Dedifferentiated amniotic fluid mesenchymal stem cell (primary cell): ENCODE measurements around the gene WDR6.
A peak's percentile ranks its signal among the peaks of the same experiment; 100 is the strongest.

Source experiments
- DNase-seq: peaks from one replicate; pipeline ENCODE4 v3.0.0-alpha.2; 2016; ENCODE audit errors: extremely low spot score

WDR6 gene

DNA sequence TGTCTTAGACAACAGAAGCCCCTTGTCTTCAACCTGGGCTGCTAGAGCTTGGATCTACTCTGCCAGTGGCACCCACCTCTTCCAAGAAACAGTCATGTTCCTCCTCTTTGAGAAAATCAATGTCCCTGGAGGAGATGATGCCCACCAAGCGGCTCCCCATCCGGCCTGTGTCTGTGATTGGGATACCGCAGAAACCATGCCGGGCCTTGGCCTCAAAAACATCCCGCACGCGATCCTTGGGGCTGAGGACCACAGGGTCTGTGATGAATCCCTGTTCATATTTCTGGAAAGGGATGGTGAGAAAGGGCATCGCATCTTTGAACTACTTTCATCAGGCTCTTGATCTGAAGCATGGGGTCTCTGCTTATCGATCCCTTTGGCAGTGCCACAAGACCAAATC is 20.4 kb downstream of the WDR6 start:
- no peak for DNase-seq

DNA sequence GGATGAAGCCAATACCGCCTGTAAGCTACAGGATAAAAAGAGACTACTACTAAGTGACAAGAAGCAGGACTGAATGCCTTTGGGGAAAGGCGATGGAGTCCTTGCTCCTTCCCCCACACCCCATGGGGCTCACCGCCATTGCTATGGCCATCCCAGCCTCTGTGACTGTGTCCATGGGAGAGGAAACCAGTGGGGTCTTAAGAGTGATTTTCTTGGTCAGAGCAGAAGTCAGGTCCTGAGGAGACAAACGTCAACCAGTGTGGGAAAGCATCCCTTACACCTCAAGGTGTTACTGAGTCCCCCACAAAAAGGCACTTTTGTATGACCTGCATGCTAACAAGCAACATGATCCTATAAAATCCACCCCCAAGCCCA is 21.1 kb downstream of the WDR6 start:
- no peak for DNase-seq

- DNase-seq, result peak; percentile 88
Observed at GRCh38 chr3:49028673-49029562, 21.7 kb downstream of the WDR6 start, which contains the start of gene IMPDH2. IMPDH2 (minus strand) TSS chr3:49029398; CDS start chr3:49029350, 48 bp downstream.

DNA sequence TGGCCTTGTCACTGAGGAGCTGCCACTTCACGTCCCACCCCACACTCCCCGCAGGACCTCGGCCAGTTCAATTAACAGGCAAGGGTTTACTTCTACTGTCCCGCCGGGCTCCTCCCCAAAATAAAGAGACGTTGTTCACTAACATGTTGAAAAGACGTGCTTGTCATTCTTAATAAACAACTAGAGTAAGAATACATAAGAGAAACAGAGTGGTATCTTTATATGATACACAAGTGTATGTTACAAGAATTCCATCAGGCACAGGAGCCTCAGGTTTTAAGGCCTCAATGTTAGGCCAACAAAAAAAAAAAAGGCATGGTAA is 22.3 kb downstream of the WDR6 start:
- no peak for DNase-seq

DNA sequence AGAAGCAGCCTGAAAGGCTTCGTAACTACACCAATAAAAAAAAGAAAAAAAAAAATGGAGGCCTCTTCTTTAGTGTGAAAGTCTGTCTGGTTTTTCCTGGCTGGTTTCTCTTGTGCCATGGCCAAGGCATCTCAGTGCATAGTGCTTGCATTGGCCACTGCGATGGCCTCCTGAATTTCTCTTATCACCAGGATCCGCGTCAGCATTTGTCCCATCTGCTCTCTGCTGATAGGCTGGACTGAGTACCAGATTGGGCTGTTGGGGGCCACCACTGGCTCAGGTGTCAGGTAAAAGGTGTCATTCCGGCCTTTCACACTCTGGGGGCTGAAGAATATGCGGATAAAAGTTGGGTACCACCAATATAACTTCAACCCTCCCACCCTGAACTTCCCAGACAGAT is 23.1 kb downstream of the WDR6 start:
- DNase-seq, result no peak

DNA sequence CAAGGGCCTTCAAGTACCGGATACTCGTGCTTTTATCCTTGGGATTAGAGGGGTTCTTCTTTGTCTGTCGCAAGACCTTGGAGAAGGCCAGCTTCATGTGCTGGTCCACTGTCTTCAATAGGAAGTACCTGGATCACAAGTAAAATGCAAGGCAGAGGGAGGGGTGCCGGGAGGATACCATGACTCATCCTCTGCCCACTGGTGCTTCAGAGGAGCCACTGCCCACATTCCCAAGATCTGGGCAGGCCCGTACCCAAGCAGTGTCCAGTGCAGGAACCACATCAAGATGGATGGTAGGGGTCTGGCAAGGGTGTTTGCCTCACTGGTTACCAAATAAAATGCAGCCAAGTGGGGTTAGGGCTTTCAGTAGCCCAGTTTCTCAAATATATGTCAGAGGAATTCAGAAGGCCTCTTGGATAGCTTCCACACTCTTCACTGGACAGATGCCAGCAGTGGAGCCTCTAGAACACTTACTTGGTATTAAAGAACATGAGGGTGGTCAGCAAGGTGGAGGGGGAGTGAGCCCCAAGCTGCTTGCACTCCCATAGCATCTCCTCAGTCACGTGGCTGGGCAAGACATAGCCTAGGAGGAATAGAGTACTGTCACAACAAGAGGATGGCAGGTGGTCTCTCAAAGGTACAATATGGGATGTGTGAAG is 25.6 kb downstream of the WDR6 start:
- DNase-seq, result no peak

DNA sequence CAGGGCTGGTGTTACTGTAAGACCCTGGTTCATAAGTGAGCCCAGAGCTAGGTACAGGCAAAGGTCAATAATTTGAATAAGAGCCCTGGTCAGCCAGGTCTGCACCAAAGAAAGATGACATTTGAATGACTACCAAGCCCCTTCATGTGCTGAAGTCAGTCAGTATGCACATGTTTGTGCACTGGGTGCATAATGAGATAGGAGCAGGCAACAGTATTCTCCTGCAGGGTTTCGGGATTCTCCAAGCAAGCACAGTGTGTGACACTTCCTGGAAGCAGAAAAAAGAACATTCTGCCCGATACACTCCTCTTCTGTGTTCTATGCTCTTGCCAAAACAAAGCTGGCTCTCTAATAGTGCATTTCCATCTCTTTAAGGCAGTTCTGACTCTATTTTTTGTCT is 27.5 kb downstream of the WDR6 start:
- no peak for DNase-seq

DNA sequence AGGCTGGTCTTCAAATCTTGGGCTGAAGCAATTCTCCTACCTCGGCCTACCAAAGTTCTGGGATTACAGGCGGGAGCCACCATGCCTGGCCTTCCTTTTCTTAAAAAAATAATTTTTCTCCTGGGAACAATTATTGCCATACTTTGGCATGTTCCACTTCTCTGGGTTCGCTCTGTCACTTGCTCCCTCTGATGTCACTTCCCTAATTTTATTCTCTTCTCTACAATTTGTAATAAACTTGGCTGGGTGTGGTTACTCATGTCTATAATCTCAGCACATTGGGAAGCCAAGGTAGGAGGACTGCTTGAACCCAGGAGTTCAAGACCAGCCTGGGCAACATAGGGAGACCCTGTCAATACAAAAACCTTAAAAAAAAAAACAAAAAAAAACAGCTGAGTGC is 28.1 kb downstream of the WDR6 start:
- no peak for DNase-seq

- DNase-seq, result no peak
Observed at GRCh38 chr3:49053543-49053942, 46.4 kb downstream of the WDR6 start.

DNA sequence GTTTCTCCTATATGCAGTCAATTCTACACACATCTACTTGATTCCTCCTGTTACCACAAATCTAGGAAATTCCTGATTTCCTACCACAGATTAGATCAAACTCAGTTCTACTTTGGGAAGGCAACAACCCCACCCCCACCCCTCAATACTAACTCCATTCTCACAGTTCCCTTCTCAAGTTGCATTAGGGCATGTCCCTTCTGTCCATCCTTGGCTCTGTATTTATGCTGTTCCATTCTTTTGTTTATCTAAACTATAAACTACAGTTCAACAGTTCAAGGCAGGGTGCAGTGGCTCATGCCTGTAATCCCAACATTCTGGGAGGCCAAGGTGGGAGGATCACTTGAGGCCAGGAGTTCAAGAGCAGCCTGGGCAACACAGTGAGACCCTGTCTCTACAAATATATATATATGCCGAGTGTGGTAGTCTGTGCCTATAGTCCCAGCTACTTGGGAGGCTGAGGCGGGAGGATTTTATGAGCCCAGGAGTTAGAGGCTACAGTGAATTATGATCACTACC is 47.2 kb downstream of the WDR6 start:
- DNase-seq, result no peak

DNA sequence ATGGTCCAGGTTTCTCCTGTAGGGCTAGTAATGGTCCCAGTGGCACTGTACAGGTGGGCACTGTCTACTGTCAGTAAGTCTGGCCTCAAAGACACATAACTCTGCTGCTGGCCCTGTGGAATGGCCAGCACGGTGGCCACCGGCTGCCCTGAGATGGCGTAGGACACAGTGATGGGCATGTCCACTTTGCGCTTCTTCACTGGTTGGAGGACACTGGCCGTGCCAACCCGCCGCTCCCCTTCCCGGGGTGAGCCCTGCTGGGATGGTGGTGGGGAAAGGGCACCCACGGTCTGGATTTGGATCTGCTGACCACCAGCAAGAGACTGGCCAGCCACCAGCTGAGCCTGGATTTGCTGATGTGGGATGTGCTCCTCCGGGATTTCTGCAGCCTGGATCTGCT is 50.1 kb downstream of the WDR6 start:
- DNase-seq, result no peak

DNA sequence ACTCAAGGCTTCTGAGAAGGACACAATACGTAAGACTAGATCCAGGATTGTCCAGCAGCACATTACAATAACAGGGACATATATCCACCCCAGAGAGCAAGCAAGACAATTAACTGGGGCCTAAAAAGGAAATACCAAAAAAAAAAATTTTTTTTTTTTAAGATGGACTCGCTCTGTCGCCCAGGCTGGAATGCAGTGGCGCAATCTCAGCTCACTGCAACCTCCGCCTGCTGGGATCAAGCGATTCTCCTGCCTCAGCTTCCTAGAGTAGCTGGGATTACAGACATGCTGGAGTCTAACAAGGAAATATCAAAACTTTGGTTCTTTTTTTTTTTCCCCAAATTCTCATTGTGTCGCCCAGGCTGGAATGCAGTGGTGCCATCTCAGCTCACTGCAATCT is 50.8 kb downstream of the WDR6 start:
- DNase-seq, result no peak
